K562 (cell line): Measurements from ENCODE around the gene HIVEP3. TPM values are rescaled to one million over a fixed set of nuclear protein-coding genes. Genes with fewer than 3 reads are reported as not detected.
A peak's percentile ranks its signal among the peaks of the same experiment; 100 is the strongest.

Source experiments
- ATAC-seq: fragments of 200-7000 bp; cut with Tn5 transposase; 3 replicates; pipeline ENCODE4 v1.9.1; 2020; ENCODE audit warnings: moderate library complexity
- BruUV-seq: library from RNA; stranded (reverse); fragments of 400-500 nt; replicated peaks from 2 replicates; lab custom pipeline; 2021; lab: Mats Ljungman, UMichigan
- CTCF ChIA-PET: fragments of 300-600 bp; formaldehyde crosslinking; extraction: SDS; loops from one replicate; lab custom pipeline; 2021; ENCODE audit warnings: low intra/inter-chr PET ratio; lab: Yijun Ruan, JAX
- POLR2A ChIA-PET: fragments of 300-600, 350-650 bp; sonication (Branson Sonifier 250); formaldehyde crosslinking; extraction: SDS; loops from one replicate; lab custom pipeline; 2021; ENCODE audit warnings: antibody characterized with exemption, inconsistent platforms; lab: Yijun Ruan, JAX
- DNase-seq, 4 experiments: peaks; one replicate each; pipeline versions ENCODE4 v3.0.0 to v3.0.0-alpha.2; 2011 to 2018; ENCODE audit warnings: low spot score in 3 of 4, mixed read lengths in 3 of 4; ENCODE audit errors: extremely low read depth in 1 of 4
- FAIRE-seq: peaks from 2 replicates; lab custom pipeline; 2011; peaks lifted over from hg19 to GRCh38; lab: Jason Lieb, UNC
- H2AFZ ChIP-seq: 2 replicates; pipeline ENCODE4 v1.6.0; 2011; ENCODE audit warnings: low read depth, low read length, control low read depth, inconsistent platforms
- H3K27ac ChIP-seq: fragments of 200-600 bp; 3 replicates; pipeline ENCODE4 v1.8.0; 2011; ENCODE audit warnings: low read depth, mild to moderate bottlenecking, control low read depth, inconsistent platforms, low read length, moderate library complexity, mixed read lengths; ENCODE audit errors: extremely low read depth
- H3K27me3 ChIP-seq, 2 experiments: fragments of 300-600 bp in 1 of 2; 2 replicates in 1 of 2; 3 replicates in 1 of 2; pipeline versions ENCODE4 v1.6.0 to v1.8.0; 2011; ENCODE audit warnings: inconsistent platforms in 2 of 2, low read length in 2 of 2, mild to moderate bottlenecking in 1 of 2, mixed read lengths in 1 of 2, moderate library complexity in 1 of 2; ENCODE audit not compliant: control insufficient read depth in 2 of 2, insufficient read depth in 2 of 2
- H3K36me3 ChIP-seq: fragments of 300-600 bp; 3 replicates; pipeline ENCODE4 v1.8.0; 2011; ENCODE audit warnings: mild to moderate bottlenecking, low read length, inconsistent platforms; ENCODE audit not compliant: control insufficient read depth, insufficient read depth
- H3K4me1 ChIP-seq, 2 experiments: fragments of 200-600 bp in 1 of 2; replicated peaks in 1 of 2; 2 replicates in 1 of 2; 3 replicates in 1 of 2; pipeline versions ENCODE4 v1.5.1 to v1.8.0; 2011; ENCODE audit warnings: inconsistent platforms in 2 of 2, low read length in 2 of 2, mild to moderate bottlenecking in 1 of 2, mixed read lengths in 1 of 2, moderate library complexity in 1 of 2; ENCODE audit not compliant: control insufficient read depth in 2 of 2, insufficient read depth in 2 of 2
- H3K4me2 ChIP-seq: 2 replicates; pipeline ENCODE4 v1.6.1; 2011; ENCODE audit warnings: low read length, control low read depth, inconsistent platforms, mixed read lengths; ENCODE audit not compliant: insufficient read depth
- H3K4me3 ChIP-seq: fragments of 200-600 bp; sonication (generic), shearing (Covaris generic); 2 replicates; pipeline ENCODE4 v1.5.1; 2016; ENCODE audit warnings: control low read depth, inconsistent platforms
- H3K79me2 ChIP-seq: fragments of 200-600 bp; 3 replicates; pipeline ENCODE4 v1.8.0; 2011; ENCODE audit warnings: low read length, inconsistent platforms; ENCODE audit not compliant: control insufficient read depth, insufficient read depth
- H3K9ac ChIP-seq, 2 experiments: 2 replicates each; pipeline versions ENCODE4 v1.6.0 to v1.6.1; 2011; ENCODE audit warnings: low read depth in 2 of 2, low read length in 2 of 2, control low read depth in 1 of 2, inconsistent platforms in 1 of 2, mild to moderate bottlenecking in 1 of 2, mixed read lengths in 1 of 2; ENCODE audit not compliant: insufficient read depth in 1 of 2
- H3K9me1 ChIP-seq: one replicate; pipeline ENCODE4 v1.6.0; 2011; ENCODE audit warnings: inconsistent platforms, mild to moderate bottlenecking, low read length, moderate library complexity; ENCODE audit not compliant: control insufficient read depth, insufficient read depth
- H3K9me3 ChIP-seq: replicated peaks from 2 replicates; pipeline ENCODE4 v1.5.1; 2011; ENCODE audit warnings: low read depth, low read length, inconsistent platforms; ENCODE audit not compliant: control insufficient read depth, insufficient read depth
- H4K20me1 ChIP-seq: replicated peaks from 2 replicates; pipeline ENCODE4 v1.6.1; 2011; ENCODE audit warnings: low read length, inconsistent platforms, mixed read lengths; ENCODE audit not compliant: control insufficient read depth, insufficient read depth
- NRF1 ChIP-seq, 2 experiments: fragments of 450-650 bp; IDR thresholded peaks in 1 of 2; conservative IDR thresholded peaks in 1 of 2; 2 replicates each; pipeline ENCODE4 v1.6.1; 2014; ENCODE audit warnings: mild to moderate bottlenecking in 2 of 2
- SMAD1 ChIP-seq: fragments of 150-350 bp; IDR thresholded peaks from 2 replicates; pipeline ENCODE4 v1.6.1; 2014; ENCODE audit warnings: low read length, low read depth; ENCODE audit not compliant: partially characterized antibody
- ZNF766 ChIP-seq: fragments of 200-800 bp; sonication (Bioruptor generic); conservative IDR thresholded peaks from 2 replicates; pipeline ENCODE4 v1.6.1; 2016; ENCODE audit warnings: missing genetic modification characterization, missing compliant biosample characterization
- WGBS: fragments of 100-300 bp; shearing (Covaris generic); methylation state at CpG from one replicate; pipeline ENCODE4 v1.1.6; 2016; ENCODE audit warnings: low coverage, mixed read lengths; ENCODE audit not compliant: insufficient coverage; ENCODE audit errors: missing lambda C conversion rate; 5-methylcytosine and 5-hydroxymethylcytosine counted together
- in situ Hi-C: fragments of 300-500 bp; cut with MboI; formaldehyde crosslinking; loops from 4 replicates; pipeline ENCODE4 v1.15.0; 2018; ENCODE audit warnings: inconsistent platforms, mixed read lengths
- intact Hi-C: fragments of 100-400 bp; cut with micrococcal nuclease; formaldehyde crosslinking; loops from 2 replicates; pipeline ENCODE4 v1.14.2; 2022
- polyA plus RNA-seq, 8 experiments: library from polyadenylated mRNA; depleted of rRNA in 4 of 8; stranded (reverse) in 5 of 8; unstranded in 3 of 8; fragments of >200 nt; fragmentation: Nextera tagmentation in 2 of 8; fragmentation: Illumina TruSeq in 1 of 8; extraction: Ambion mirVana in 2 of 8; extraction: Trizol in 1 of 8; gene quantifications; 2 replicates each; pipeline versions ENCODE4 v1.2.1 to v1.2.3, GENCODE V29; 2011 to 2014; ENCODE audit warnings: inconsistent platforms in 1 of 8, missing spikeins in 1 of 8
- total RNA-seq, 7 experiments: library from RNA; depleted of rRNA in 6 of 7; stranded (reverse); fragments of >200 nt in 6 of 7; fragmentation: Illumina TruSeq in 2 of 7; extraction: Trizol in 2 of 7; gene quantifications; 2 replicates each; pipeline versions ENCODE4 v1.2.1 to v1.2.3, GENCODE V29; 2011 to 2021; ENCODE audit warnings: low replicate concordance in 1 of 7
- TF ChIP-seq, protein P1 (sequence below), 3 experiments: IDR thresholded peaks in 2 of 3; conservative IDR thresholded peaks in 1 of 3; 2 replicates each; pipeline ENCODE4 v1.5.1; 2011 to 2012; ENCODE audit warnings: low read length in 3 of 3, mild to moderate bottlenecking in 3 of 3, control low read depth in 2 of 3, improper control_type of control experiment in 1 of 3, inconsistent platforms in 1 of 3, low read depth in 1 of 3, mixed read lengths in 1 of 3, moderate library complexity in 1 of 3; ENCODE audit not compliant: insufficient read depth in 2 of 3

Gene HIVEP3
- total and polyA plus RNA-seq, 9 of the 15 experiments (the other 6 are each of a cell fraction or from before 2014, with no cell fraction given), result 0.09 to 0.58 (median 0.34) TPM; not detected in 1

- Histone ChIP-seq H3K9ac (no peak overlapping the region), H3K9me3 (no peaks in the 10 kb centered on the region), H3K27ac (no peak overlapping the region), H2AFZ (no peak overlapping the region), H3K4me1 (no peaks in the 10 kb centered on the region), H3K79me2 (no peaks in the 10 kb centered on the region), H3K4me3 (no peak overlapping the region), H3K9me1 (no peaks in the 10 kb centered on the region), H3K27me3 (peaks cover 48 to 73% of the 10 kb centered on the region in 2 experiments), H3K36me3 (no peaks in the 10 kb centered on the region), H4K20me1 (peaks cover 8% of the 10 kb centered on the region; the same call in 1 of the 2 replicates), H3K4me2 (no peak overlapping the region)
- BruUV-seq, result no TSS peak
- FAIRE-seq, result no peak
- POLR2A ChIA-PET, result interaction anchor here (1.0 kb wide), 1 partner anchor 9 kb away, joined by 4 read pairs; no protein-coding TSS in a partner anchor
- no peak for DNase-seq
- in situ Hi-C loops, result no loop called here
- TF ChIP-seq SMAD1 (no peak), NRF1 (conservative IDR thresholded peaks at IDR 0.05 in 1 of 2, IDR thresholded peaks at IDR 0.05 in 1 of 2) (peak; percentile 23 to 53; a peak in 2 of 4 replicates), ZNF766 (CRISPR knock-in tag) (no peak)
- TF ChIP-seq, protein P1, sequence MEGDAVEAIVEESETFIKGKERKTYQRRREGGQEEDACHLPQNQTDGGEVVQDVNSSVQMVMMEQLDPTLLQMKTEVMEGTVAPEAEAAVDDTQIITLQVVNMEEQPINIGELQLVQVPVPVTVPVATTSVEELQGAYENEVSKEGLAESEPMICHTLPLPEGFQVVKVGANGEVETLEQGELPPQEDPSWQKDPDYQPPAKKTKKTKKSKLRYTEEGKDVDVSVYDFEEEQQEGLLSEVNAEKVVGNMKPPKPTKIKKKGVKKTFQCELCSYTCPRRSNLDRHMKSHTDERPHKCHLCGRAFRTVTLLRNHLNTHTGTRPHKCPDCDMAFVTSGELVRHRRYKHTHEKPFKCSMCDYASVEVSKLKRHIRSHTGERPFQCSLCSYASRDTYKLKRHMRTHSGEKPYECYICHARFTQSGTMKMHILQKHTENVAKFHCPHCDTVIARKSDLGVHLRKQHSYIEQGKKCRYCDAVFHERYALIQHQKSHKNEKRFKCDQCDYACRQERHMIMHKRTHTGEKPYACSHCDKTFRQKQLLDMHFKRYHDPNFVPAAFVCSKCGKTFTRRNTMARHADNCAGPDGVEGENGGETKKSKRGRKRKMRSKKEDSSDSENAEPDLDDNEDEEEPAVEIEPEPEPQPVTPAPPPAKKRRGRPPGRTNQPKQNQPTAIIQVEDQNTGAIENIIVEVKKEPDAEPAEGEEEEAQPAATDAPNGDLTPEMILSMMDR (IDR thresholded peaks at IDR 0.05 in 2 of 3, conservative IDR thresholded peaks at IDR 0.05 in 1 of 3; ENCODE audit: insufficient read depth in 2 of 3, low read depth in 1 of 3, low read length in 3 of 3), result peak in 1 of 3 experiments; percentile 8; a peak in 1 of 6 replicates
- no peak for ATAC-seq
- intact Hi-C loops, result no loop called here
- CTCF ChIA-PET, result no interaction called here
- under 1% methylated on average over 6 of the region's 6 CpGs for WGBS
Measured at GRCh38 chr1:41473738-41474362, 444.9 kb downstream of the HIVEP3 start.
